GM23338 (cell line): Measurements from ENCODE around the gene NEIL1. TPM values are rescaled to one million over a fixed set of nuclear protein-coding genes. Genes with fewer than 3 reads are reported as not detected.

Experiments
- ATAC-seq: fragments of 200-7000 bp; cut with Tn5 transposase; 3 replicates; pipeline ENCODE4 v1.9.1; 2020
- DNase-seq: peaks from one replicate; pipeline ENCODE4 v3.0.0-alpha.2; 2015; ENCODE audit warnings: low spot score
- H2AFZ ChIP-seq: fragments of 200-600 bp; sonication (generic); 2 replicates; pipeline ENCODE4 v1.8.0; 2016; ENCODE audit warnings: antibody characterized with exemption, mild to moderate bottlenecking, moderate library complexity
- H3F3A ChIP-seq: fragments of 200-600 bp; sonication (generic); replicated peaks from 2 replicates; pipeline ENCODE4 v1.8.0; 2017; ENCODE audit warnings: antibody characterized with exemption, mixed run types, low read depth
- H3K27ac ChIP-seq: fragments of 200-600 bp; sonication (generic); 2 replicates; pipeline ENCODE4 v1.6.1; 2016; ENCODE audit warnings: low read depth
- H3K27me3 ChIP-seq: fragments of 200-600 bp; sonication (generic); 2 replicates; pipeline ENCODE4 v1.8.0; 2016; ENCODE audit warnings: mild to moderate bottlenecking, mixed run types, moderate library complexity; ENCODE audit not compliant: insufficient read depth
- H3K36me3 ChIP-seq: fragments of 200-600 bp; sonication (generic); 2 replicates; pipeline ENCODE4 v1.8.0; 2016; ENCODE audit warnings: mild to moderate bottlenecking; ENCODE audit not compliant: insufficient read depth
- H3K4me1 ChIP-seq: fragments of 200-600 bp; sonication (generic); 2 replicates; pipeline ENCODE4 v1.8.0; 2016; ENCODE audit warnings: mild to moderate bottlenecking, moderate library complexity; ENCODE audit not compliant: insufficient read depth
- H3K4me2 ChIP-seq: fragments of 200-600 bp; sonication (generic); 2 replicates; pipeline ENCODE4 v1.7.1; 2017; ENCODE audit warnings: mixed run types
- H3K4me3 ChIP-seq: fragments of 200-600 bp; sonication (generic); 2 replicates; pipeline ENCODE4 v1.6.1; 2016; ENCODE audit warnings: mixed run types
- H3K79me2 ChIP-seq: fragments of 200-600 bp; sonication (generic); replicated peaks from 2 replicates; pipeline ENCODE4 v1.8.0; 2017; ENCODE audit warnings: mild to moderate bottlenecking; ENCODE audit not compliant: insufficient read depth
- H3K9me2 ChIP-seq: fragments of 200-600 bp; sonication (generic); 2 replicates; pipeline ENCODE4 v1.8.0; 2017; ENCODE audit not compliant: insufficient read depth
- H4K20me1 ChIP-seq: fragments of 200-600 bp; sonication (generic); replicated peaks from 2 replicates; pipeline ENCODE4 v1.8.0; 2017; ENCODE audit warnings: mild to moderate bottlenecking; ENCODE audit not compliant: insufficient read depth
- H3K27ac Mint-ChIP-seq: 2 replicates; pipeline ENCODE4 v1.8.0; 2020; ENCODE audit warnings: inconsistent platforms, mild to moderate bottlenecking, moderate library complexity, mixed read lengths
- H3K27me3 Mint-ChIP-seq: 3 replicates; pipeline ENCODE4 v1.8.0; 2022; ENCODE audit warnings: low read depth, mild to moderate bottlenecking, moderate library complexity, mixed read lengths, inconsistent platforms; ENCODE audit not compliant: insufficient read depth, poor library complexity
- H3K36me3 Mint-ChIP-seq: 3 replicates; pipeline ENCODE4 v1.8.0; 2021; ENCODE audit warnings: low read depth, mild to moderate bottlenecking, inconsistent platforms, moderate library complexity, mixed read lengths
- H3K4me1 Mint-ChIP-seq: 3 replicates; pipeline ENCODE4 v1.8.0; 2020; ENCODE audit warnings: mild to moderate bottlenecking, inconsistent platforms, mixed read lengths
- H3K4me3 Mint-ChIP-seq: 3 replicates; pipeline ENCODE4 v1.8.0; 2021; ENCODE audit warnings: moderate library complexity, mild to moderate bottlenecking, inconsistent platforms, mixed read lengths
- H3K9me3 Mint-ChIP-seq: 3 replicates; pipeline ENCODE4 v1.8.0; 2020; ENCODE audit warnings: moderate library complexity, mild to moderate bottlenecking, inconsistent platforms, mixed read lengths
- CREB1 ChIP-seq: fragments of 250-450 bp; sonication (Bioruptor Pico); IDR thresholded peaks from 2 replicates; pipeline ENCODE4 v1.5.0; 2020; ENCODE audit warnings: low read depth, mild to moderate bottlenecking, moderate library complexity
- ETS1 ChIP-seq: IDR thresholded peaks from 2 replicates; pipeline ENCODE4 v1.6.1; 2016; ENCODE audit warnings: antibody characterized with exemption
- EZH2 ChIP-seq: fragments of 200-600 bp; sonication (generic); IDR thresholded peaks from one replicate; pipeline ENCODE4 v1.8.0; 2017; ENCODE audit warnings: antibody characterized with exemption, mild to moderate bottlenecking, low read depth; ENCODE audit not compliant: unreplicated experiment
- EZH2phosphoT487 ChIP-seq: fragments of 200-600 bp; sonication (generic); IDR thresholded peaks from one replicate; pipeline ENCODE4 v1.8.1; 2018; ENCODE audit warnings: antibody characterized with exemption; ENCODE audit not compliant: unreplicated experiment
- JUNB ChIP-seq: IDR thresholded peaks from one replicate; pipeline ENCODE4 v1.6.1; 2016; ENCODE audit warnings: antibody characterized with exemption; ENCODE audit not compliant: unreplicated experiment
- NANOG ChIP-seq: IDR thresholded peaks from 2 replicates; pipeline ENCODE4 v1.6.1; 2016; ENCODE audit warnings: antibody characterized with exemption, borderline replicate concordance
- STAT1 ChIP-seq: IDR thresholded peaks from one replicate; pipeline ENCODE4 v1.6.1; 2016; ENCODE audit warnings: antibody characterized with exemption; ENCODE audit not compliant: unreplicated experiment
- ZNF114 ChIP-seq: fragments of 250-450 bp; sonication (Bioruptor Pico); IDR thresholded peaks from 2 replicates; pipeline ENCODE4 v1.5.0; 2020; ENCODE audit warnings: mild to moderate bottlenecking, moderate library complexity
- ZNF331 ChIP-seq: fragments of 250-450 bp; sonication (Bioruptor Pico); IDR thresholded peaks from 2 replicates; pipeline ENCODE4 v1.5.0; 2020; ENCODE audit warnings: low read depth, mild to moderate bottlenecking, moderate library complexity
- polyA plus RNA-seq: library from polyadenylated mRNA; unstranded; fragments of >200 nt; fragmentation: Nextera tagmentation; extraction: Ambion mirVana; gene quantifications from 2 replicates; pipeline ENCODE4 v1.2.1, GENCODE V29; 2016
- total RNA-seq: library from RNA; depleted of rRNA; stranded (reverse); fragments of >200 nt; shearing (Covaris generic); gene quantifications from 2 replicates; pipeline ENCODE4 v1.2.3, GENCODE V29; 2014
- TF ChIP-seq, protein P1 (sequence below): IDR thresholded peaks from one replicate; pipeline ENCODE4 v1.6.1; 2018; ENCODE audit warnings: antibody characterized with exemption; ENCODE audit not compliant: unreplicated experiment
- TF ChIP-seq, protein P2 (sequence below): fragments of 250-450 bp; sonication (Bioruptor Pico); IDR thresholded peaks from 2 replicates; pipeline ENCODE4 v1.5.0; 2020; ENCODE audit warnings: mild to moderate bottlenecking, moderate library complexity

NEIL1 gene
- total and polyA plus RNA-seq, 2 experiments from 2014 or later: 6.2 to 17.0 TPM

DNA sequence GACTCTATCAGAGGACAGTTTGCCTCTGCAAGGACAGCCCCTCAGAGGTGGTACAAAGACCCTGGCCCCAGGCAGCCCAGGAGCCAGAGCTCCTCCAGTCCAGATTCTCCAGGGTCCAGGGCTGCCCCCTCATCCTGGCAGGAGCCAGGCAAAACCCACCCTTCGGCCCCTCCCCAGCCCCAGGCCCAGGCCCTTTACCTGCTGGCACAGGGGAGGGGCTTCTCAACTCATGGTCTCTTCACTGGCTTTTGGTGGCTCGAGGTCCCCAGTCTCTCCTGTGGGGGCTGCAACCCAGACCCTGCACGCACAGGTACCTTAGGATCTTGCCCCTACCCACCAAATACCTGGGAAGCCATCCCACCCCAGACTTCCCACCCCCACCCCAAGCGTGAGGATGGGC is 8.5 kb downstream of the NEIL1 start (continued):
- no peak for TF ChIP-seq JUNB
- TF ChIP-seq ZNF114 (CRISPR knock-in tag): no peak
- no peak for TF ChIP-seq NANOG
- TF ChIP-seq, protein P1, sequence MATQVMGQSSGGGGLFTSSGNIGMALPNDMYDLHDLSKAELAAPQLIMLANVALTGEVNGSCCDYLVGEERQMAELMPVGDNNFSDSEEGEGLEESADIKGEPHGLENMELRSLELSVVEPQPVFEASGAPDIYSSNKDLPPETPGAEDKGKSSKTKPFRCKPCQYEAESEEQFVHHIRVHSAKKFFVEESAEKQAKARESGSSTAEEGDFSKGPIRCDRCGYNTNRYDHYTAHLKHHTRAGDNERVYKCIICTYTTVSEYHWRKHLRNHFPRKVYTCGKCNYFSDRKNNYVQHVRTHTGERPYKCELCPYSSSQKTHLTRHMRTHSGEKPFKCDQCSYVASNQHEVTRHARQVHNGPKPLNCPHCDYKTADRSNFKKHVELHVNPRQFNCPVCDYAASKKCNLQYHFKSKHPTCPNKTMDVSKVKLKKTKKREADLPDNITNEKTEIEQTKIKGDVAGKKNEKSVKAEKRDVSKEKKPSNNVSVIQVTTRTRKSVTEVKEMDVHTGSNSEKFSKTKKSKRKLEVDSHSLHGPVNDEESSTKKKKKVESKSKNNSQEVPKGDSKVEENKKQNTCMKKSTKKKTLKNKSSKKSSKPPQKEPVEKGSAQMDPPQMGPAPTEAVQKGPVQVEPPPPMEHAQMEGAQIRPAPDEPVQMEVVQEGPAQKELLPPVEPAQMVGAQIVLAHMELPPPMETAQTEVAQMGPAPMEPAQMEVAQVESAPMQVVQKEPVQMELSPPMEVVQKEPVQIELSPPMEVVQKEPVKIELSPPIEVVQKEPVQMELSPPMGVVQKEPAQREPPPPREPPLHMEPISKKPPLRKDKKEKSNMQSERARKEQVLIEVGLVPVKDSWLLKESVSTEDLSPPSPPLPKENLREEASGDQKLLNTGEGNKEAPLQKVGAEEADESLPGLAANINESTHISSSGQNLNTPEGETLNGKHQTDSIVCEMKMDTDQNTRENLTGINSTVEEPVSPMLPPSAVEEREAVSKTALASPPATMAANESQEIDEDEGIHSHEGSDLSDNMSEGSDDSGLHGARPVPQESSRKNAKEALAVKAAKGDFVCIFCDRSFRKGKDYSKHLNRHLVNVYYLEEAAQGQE: no peak
- no peak for TF ChIP-seq EZH2phosphoT487
- TF ChIP-seq CREB1 (CRISPR knock-in tag): no peak
- TF ChIP-seq STAT1: no peak

- no peak for ATAC-seq
- Histone ChIP-seq H3K4me2 (no peak overlapping the region), H3K79me2 (no peaks in the 10 kb centered on the region), H3K27me3 (no peaks in the 10 kb centered on the region), H3K4me3 (no peak overlapping the region), H3K36me3 (no peaks in the 10 kb centered on the region), H3K27ac (no peak overlapping the region), H4K20me1 (no peaks in the 10 kb centered on the region), H3K4me1 (no peaks in the 10 kb centered on the region), H3K9me2 (0 out of 2 replicates have a peak, but pooled peaks cover under 1% of the 10 kb centered on the region), H3F3A (no peaks in the 10 kb centered on the region), H2AFZ (no peak overlapping the region)
- no peaks in the 10 kb centered on the region for H3K4me1 Mint-ChIP-seq
- no peak for DNase-seq
- TF ChIP-seq EZH2: no peak
- TF ChIP-seq ETS1: no peak
- TF ChIP-seq EZH2phosphoT487: no peak
- TF ChIP-seq ZNF331 (CRISPR knock-in tag): no peak
- TF ChIP-seq, protein P2, sequence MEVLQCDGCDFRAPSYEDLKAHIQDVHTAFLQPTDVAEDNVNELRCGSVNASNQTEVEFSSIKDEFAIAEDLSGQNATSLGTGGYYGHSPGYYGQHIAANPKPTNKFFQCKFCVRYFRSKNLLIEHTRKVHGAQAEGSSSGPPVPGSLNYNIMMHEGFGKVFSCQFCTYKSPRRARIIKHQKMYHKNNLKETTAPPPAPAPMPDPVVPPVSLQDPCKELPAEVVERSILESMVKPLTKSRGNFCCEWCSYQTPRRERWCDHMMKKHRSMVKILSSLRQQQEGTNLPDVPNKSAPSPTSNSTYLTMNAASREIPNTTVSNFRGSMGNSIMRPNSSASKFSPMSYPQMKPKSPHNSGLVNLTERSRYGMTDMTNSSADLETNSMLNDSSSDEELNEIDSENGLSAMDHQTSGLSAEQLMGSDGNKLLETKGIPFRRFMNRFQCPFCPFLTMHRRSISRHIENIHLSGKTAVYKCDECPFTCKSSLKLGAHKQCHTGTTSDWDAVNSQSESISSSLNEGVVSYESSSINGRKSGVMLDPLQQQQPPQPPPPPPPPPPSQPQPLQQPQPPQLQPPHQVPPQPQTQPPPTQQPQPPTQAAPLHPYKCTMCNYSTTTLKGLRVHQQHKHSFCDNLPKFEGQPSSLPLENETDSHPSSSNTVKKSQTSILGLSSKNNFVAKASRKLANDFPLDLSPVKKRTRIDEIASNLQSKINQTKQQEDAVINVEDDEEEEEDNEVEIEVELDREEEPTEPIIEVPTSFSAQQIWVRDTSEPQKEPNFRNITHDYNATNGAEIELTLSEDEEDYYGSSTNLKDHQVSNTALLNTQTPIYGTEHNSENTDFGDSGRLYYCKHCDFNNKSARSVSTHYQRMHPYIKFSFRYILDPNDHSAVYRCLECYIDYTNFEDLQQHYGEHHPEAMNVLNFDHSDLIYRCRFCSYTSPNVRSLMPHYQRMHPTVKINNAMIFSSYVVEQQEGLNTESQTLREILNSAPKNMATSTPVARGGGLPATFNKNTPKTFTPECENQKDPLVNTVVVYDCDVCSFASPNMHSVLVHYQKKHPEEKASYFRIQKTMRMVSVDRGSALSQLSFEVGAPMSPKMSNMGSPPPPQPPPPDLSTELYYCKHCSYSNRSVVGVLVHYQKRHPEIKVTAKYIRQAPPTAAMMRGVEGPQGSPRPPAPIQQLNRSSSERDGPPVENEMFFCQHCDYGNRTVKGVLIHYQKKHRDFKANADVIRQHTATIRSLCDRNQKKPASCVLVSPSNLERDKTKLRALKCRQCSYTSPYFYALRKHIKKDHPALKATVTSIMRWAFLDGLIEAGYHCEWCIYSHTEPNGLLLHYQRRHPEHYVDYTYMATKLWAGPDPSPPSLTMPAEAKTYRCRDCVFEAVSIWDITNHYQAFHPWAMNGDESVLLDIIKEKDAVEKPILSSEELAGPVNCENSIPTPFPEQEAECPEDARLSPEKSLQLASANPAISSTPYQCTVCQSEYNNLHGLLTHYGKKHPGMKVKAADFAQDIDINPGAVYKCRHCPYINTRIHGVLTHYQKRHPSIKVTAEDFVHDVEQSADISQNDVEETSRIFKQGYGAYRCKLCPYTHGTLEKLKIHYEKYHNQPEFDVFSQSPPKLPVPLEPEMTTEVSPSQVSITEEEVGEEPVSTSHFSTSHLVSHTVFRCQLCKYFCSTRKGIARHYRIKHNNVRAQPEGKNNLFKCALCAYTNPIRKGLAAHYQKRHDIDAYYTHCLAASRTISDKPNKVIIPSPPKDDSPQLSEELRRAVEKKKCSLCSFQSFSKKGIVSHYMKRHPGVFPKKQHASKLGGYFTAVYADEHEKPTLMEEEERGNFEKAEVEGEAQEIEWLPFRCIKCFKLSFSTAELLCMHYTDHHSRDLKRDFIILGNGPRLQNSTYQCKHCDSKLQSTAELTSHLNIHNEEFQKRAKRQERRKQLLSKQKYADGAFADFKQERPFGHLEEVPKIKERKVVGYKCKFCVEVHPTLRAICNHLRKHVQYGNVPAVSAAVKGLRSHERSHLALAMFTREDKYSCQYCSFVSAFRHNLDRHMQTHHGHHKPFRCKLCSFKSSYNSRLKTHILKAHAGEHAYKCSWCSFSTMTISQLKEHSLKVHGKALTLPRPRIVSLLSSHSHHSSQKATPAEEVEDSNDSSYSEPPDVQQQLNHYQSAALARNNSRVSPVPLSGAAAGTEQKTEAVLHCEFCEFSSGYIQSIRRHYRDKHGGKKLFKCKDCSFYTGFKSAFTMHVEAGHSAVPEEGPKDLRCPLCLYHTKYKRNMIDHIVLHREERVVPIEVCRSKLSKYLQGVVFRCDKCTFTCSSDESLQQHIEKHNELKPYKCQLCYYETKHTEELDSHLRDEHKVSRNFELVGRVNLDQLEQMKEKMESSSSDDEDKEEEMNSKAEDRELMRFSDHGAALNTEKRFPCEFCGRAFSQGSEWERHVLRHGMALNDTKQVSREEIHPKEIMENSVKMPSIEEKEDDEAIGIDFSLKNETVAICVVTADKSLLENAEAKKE (CRISPR knock-in tag): no peak
- no peak for TF ChIP-seq CREB1 (CRISPR knock-in tag)
- no peak overlapping the region for H3K27ac Mint-ChIP-seq
- no peak overlapping the region for H3K4me3 Mint-ChIP-seq
- H3K9me3 Mint-ChIP-seq: no peaks in the 10 kb centered on the region
- peaks cover 11% of the 10 kb centered on the region; the same call in 2 of the 3 replicates for H3K36me3 Mint-ChIP-seq
- H3K27me3 Mint-ChIP-seq: peaks cover 13% of the 10 kb centered on the region
Measured at GRCh38 chr15:75356006-75356405, 9.2 kb downstream of the NEIL1 start.
